ENCODE measurements around the gene PALM3. TPM values are rescaled to one million over a fixed set of nuclear protein-coding genes. Genes with fewer than 3 reads are reported as not detected.
A peak's percentile ranks its signal among the peaks of the same experiment; 100 is the strongest.

Gene PALM3
- total RNA-seq, 2 experiments from 2014 or later, result not detected

DNA sequence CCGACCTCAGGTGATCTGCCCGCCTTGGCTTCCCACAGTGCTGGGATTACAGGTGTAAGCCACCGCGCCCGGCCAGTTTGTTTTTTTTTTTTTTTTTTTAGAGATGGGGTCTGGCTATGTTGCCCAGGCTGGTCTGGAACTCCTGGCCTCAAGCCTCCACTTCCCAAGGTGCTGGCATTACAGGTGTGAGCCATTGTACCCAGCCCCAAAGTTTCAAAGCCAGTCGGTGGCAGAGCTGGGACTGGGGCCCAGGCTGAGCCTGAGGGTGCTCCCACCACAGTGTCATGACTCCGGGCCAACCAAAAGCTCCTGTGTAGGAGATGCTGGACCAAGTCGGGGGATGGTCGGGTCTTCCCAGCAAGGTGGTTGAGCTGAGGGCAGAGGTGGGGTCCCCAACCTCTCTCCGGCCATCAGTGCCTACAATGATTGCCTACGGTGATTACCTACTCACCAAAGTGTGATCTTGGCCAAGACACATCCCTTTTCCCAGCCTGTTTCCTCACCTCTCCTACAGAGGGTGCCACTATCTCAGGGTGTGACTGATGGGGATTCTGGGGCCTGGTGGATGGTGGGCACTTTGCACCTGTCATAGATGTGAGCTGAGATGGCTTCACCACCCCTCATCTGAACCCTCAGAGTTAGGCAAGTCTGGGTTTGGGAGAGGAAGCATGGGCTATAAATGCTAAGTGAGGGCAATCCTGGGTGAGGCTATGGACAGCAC lies 34.6 kb upstream of the PALM3 start:
- no peak for DNase-seq
- Mint-ChIP-seq H3K9me3 (peaks cover 9% of the 10 kb centered on the region), H3K4me1 (peaks cover 10% of the 10 kb centered on the region), H3K27ac (no peak overlapping the region), H3K27me3 (no peaks in the 10 kb centered on the region), H3K4me3 (no peak overlapping the region), H3K36me3 (ENCODE audit: low read depth) (peaks cover 23% of the 10 kb centered on the region)
- ChIA-PET POLR2A (interaction anchor here (0.9 to 1.4 kb wide), 2 partner anchors 15 to 40 kb away, joined by 3 read pairs; partner anchors contain the start of gene ASF1B), CTCF (interaction anchor here (0.8 to 1.2 kb wide), 2 partner anchors 19 to 40 kb away, joined by 4 read pairs; partner anchors contain the start of gene ASF1B)

DNA sequence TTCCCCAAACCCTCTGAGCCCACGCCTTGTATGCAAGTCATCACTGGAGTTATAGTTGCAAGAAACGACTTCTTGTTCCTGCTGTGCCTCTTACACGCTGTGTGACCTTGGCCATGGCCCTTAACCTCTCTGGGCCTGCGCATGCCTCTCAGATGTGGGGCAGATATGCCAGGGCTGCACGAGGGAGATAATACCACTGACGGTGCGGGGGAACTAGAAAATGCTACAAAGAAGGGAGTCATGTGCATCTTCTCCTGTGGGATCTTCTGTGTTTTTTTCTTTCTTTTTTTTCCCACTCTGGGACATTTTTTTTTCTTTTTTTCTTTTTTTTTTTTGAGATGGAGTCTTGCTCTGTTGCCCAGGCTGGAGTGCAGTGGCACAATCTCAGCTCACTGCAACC lies 33.0 kb upstream of the PALM3 start:
- Mint-ChIP-seq H3K27me3 (no peaks in the 10 kb centered on the region), H3K27ac (no peak overlapping the region), H3K4me3 (no peak overlapping the region), H3K4me1 (peaks cover 11% of the 10 kb centered on the region), H3K36me3 (ENCODE audit: low read depth) (peaks cover 23% of the 10 kb centered on the region), H3K9me3 (peaks cover 9% of the 10 kb centered on the region)
- POLR2A ChIA-PET, result interaction anchor here (1.0 to 1.2 kb wide), 2 partner anchors 21 to 42 kb away, joined by 4 to 5 read pairs; partner anchors contain the start of gene ASF1B
- DNase-seq, result no peak
- CTCF ChIA-PET, result interaction anchor here (1.3 kb wide), 1 partner anchor 19 kb away, joined by 11 read pairs; no protein-coding TSS in a partner anchor

- CTCF ChIA-PET, result no interaction called here
- peaks cover 32% of the 10 kb centered on the region for H3K36me3 Mint-ChIP-seq (ENCODE audit: low read depth)
- peaks cover 9% of the 10 kb centered on the region for H3K9me3 Mint-ChIP-seq
- no peak overlapping the region for H3K27ac Mint-ChIP-seq
- peak overlapping the region; percentile 52 for H3K4me3 Mint-ChIP-seq
- H3K27me3 Mint-ChIP-seq, result no peaks in the 10 kb centered on the region
- POLR2A ChIA-PET, result interaction anchor here (0.6 to 0.7 kb wide), 2 partner anchors 13 to 288 kb away, joined by 3 to 4 read pairs; partner anchors contain the start of gene ADGRE5
- H3K4me1 Mint-ChIP-seq, result peaks cover 18% of the 10 kb centered on the region
- DNase-seq, result no peak
Measured at GRCh38 chr19:14093117-14093823, 31.4 kb upstream of the PALM3 start.

DNA sequence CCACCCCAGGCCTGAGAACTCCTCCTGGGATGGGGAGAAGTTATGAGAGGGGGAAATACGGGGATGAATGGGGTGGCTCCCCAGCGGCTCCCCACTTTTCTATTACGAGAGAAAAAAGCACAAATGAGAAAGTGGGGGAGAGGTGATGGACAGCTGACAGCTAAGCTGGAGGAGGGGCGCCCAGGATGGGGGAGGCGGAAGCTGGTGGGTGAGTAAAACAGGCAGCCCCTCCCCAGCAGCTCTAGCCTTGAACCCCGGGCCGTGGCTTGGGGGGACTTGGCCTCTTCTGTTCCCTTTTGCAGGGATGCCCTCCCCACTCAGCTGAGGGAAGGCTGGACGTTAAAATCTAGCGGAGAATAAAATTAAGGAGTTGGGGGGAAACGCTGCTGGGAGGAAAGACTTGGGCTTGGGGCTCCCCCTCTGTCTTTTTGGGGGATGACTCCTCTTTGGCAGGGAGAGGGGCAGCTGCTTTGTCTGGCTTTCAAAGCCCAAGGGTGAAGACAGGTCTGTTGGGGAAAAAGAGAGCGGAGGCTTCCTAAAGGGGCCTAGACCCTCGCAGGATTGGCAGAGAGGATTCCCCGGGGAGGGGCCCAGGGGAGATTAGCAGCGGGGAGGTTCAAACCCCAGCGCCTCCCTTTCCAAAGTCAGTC lies 30.1 kb upstream of the PALM3 start:
- peak overlapping the region; percentile 99 for H3K4me3 Mint-ChIP-seq
- DNase-seq, result peak; percentile 52
- CTCF ChIA-PET, result interaction anchor here (0.8 to 1.7 kb wide), 2 partner anchors 23 to 45 kb away, joined by 4 read pairs; partner anchors contain the start of gene ASF1B

GRCh38 chr19:14091081-14091812 lies 29.4 kb upstream of the PALM3 start:
- H3K9me3 Mint-ChIP-seq, result peaks cover 9% of the 10 kb centered on the region
- peaks cover 23% of the 10 kb centered on the region for H3K4me1 Mint-ChIP-seq
- H3K36me3 Mint-ChIP-seq (ENCODE audit: low read depth), result peaks cover 27% of the 10 kb centered on the region
- H3K27me3 Mint-ChIP-seq, result no peaks in the 10 kb centered on the region
- CTCF ChIA-PET, result interaction anchor here (0.8 to 1.7 kb wide), 2 partner anchors 23 to 45 kb away, joined by 4 read pairs; partner anchors contain the start of gene ASF1B
- H3K4me3 Mint-ChIP-seq, result peak overlapping the region; percentile 99
- peak; percentile 80 for DNase-seq
- peak overlapping the region; percentile 98 for H3K27ac Mint-ChIP-seq
- POLR2A ChIA-PET, result interaction anchor here (0.6 to 1.7 kb wide), 9 partner anchors 10 to 248 kb away, joined by 3 to 11 read pairs (median 4); partner anchors contain the start of genes ASF1B, IL27RA and PRKACA

More for the DNA sequence above, 30.1 kb upstream of the PALM3 start:
- POLR2A ChIA-PET, result interaction anchor here (0.6 to 1.7 kb wide), 9 partner anchors 10 to 247 kb away, joined by 3 to 11 read pairs (median 4); partner anchors contain the start of genes ASF1B, IL27RA and PRKACA
- Mint-ChIP-seq H3K36me3 (ENCODE audit: low read depth) (peaks cover 32% of the 10 kb centered on the region), H3K9me3 (peaks cover 9% of the 10 kb centered on the region), H3K4me1 (peaks cover 23% of the 10 kb centered on the region), H3K27ac (peak overlapping the region; percentile 98), H3K27me3 (no peaks in the 10 kb centered on the region)

DNA sequence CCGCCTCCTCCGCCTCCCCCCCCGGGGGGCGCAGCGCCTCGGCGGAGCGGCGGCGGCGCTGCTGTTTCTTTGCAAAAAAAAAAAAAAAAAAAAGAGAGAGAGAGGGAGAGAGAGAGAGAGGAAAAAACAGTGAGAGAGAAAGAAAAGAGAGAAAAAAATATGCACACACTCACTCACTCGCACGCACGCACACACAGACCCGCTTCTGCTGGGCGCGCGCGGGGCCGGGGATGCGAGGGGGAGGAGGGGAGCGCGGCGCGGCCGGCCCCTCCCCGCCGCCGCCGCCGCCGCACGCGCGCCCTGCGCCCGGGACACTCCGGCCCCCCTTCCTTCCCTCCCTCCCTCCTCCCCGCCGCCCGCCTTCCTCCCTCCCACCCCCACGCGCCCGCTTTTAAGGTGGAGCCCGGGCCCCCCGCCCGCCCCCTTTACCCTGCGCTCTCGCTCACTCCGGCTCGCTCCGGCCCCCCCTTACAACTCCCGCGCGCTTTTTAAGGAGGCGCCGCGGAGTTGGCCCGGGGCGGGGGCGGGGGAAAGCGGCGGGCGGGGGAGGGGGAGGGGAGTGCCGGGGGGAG lies 28.7 kb upstream of the PALM3 start, which contains the start of gene SAMD1:
TSS of gene SAMD1 (minus strand) at position 243 of the 572 bp plus-strand sequence.
- Mint-ChIP-seq H3K4me3 (peak within 1 kb of the TSS; percentile 99), H3K27ac (peak within 1 kb of the TSS; percentile 98), H3K4me1 (peaks cover 23% of the 10 kb centered on the region), H3K27me3 (no peaks in the 10 kb centered on the region), H3K9me3 (peaks cover 9% of the 10 kb centered on the region), H3K36me3 (ENCODE audit: low read depth) (peaks cover 27% of the 10 kb centered on the region)
- DNase-seq, result peak; percentile 83
- ChIA-PET POLR2A (interaction anchor here (0.9 to 2.9 kb wide), 8 partner anchors 9 to 210 kb away, joined by 3 to 15 read pairs (median 4); partner anchors contain the start of genes ASF1B and PRKACA), CTCF (interaction anchor here (2.0 kb wide), 1 partner anchor 46 kb away, joined by 8 read pairs; the partner anchor contains the start of gene ASF1B)

DNA sequence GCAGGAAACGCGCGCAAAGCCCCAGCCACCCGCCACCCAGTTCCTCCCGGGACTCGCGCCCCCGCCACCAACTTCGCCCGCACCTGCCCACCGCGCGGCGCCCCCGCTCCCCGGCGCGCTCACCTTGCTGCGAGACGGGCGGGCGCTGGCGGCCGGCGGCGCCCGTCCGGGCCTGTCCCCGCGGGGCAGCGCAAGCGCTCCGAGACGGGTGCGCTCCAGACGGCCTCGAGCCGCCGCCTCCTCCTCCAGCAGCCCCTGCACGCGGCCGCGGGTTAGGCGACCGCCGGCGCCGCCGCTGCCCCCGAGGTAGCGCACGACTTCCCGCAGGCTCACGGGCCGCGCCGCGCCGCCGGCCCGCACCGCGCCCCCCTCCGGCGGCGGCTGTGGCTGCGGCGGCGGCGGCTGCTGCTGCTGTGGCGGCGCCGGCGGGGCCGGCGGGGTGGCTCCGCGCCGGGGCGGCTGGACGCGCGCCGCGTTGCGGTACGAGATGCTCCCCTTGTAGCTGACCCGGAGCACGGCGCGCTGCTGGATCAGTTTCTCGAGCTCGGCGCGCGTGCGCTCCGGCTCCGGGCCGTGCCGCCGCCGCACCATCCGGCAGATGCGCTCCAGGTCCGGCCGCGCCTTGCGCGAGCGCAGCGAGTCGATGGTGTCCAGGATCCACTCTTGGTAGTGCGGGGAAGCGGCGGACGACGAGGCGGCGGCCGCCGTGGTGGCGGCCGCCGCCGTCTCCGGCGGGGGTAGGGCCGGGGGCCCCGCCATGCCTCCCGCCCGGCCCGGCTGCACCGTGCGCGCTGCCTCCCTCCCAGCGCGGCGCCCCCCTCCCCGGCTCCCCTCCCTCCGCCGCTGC lies 28.0 kb upstream of the PALM3 start:
- peak overlapping the region; percentile 61 for H3K27ac Mint-ChIP-seq
- H3K27me3 Mint-ChIP-seq, result no peaks in the 10 kb centered on the region
- H3K4me3 Mint-ChIP-seq, result peak overlapping the region; percentile 78
- peak; percentile 52 for DNase-seq
- peaks cover 27% of the 10 kb centered on the region for H3K36me3 Mint-ChIP-seq (ENCODE audit: low read depth)
- ChIA-PET CTCF (interaction anchor here (0.7 to 2.0 kb wide), 2 partner anchors 47 to 403 kb away, joined by 3 to 8 read pairs; partner anchors contain the start of gene ASF1B), POLR2A (interaction anchor here (1.0 to 2.9 kb wide), 5 partner anchors 29 to 253 kb away, joined by 3 to 15 read pairs (median 3); partner anchors contain the start of genes ASF1B and DCAF15)
- H3K9me3 Mint-ChIP-seq, result peaks cover 9% of the 10 kb centered on the region
- peaks cover 23% of the 10 kb centered on the region for H3K4me1 Mint-ChIP-seq

DNA sequence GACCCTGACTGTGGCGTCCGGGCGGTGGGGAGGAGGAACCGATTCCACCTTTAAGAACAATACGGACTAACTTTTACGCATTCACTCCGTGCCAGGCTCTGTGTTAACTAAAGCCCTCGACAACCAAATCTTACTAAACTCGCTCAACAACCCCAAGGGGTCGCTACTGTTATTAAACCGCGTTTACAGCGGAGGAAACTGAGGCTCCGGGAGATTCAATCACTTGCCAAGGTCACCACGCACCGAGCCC lies 27.5 kb upstream of the PALM3 start:
- Mint-ChIP-seq H3K4me1 (peaks cover 23% of the 10 kb centered on the region), H3K9me3 (peaks cover 9% of the 10 kb centered on the region), H3K36me3 (ENCODE audit: low read depth) (peaks cover 25% of the 10 kb centered on the region), H3K27ac (peak overlapping the region; percentile 61), H3K4me3 (peak overlapping the region; percentile 78), H3K27me3 (no peaks in the 10 kb centered on the region)
- ChIA-PET CTCF (interaction anchor here (2.0 kb wide), 1 partner anchor 47 kb away, joined by 8 read pairs; the partner anchor contains the start of gene ASF1B), POLR2A (interaction anchor here (1.2 to 2.9 kb wide), 3 partner anchors 47 to 252 kb away, joined by 3 to 15 read pairs (median 4); partner anchors contain the start of genes ASF1B and DCAF15)
- no peak for DNase-seq

DNA sequence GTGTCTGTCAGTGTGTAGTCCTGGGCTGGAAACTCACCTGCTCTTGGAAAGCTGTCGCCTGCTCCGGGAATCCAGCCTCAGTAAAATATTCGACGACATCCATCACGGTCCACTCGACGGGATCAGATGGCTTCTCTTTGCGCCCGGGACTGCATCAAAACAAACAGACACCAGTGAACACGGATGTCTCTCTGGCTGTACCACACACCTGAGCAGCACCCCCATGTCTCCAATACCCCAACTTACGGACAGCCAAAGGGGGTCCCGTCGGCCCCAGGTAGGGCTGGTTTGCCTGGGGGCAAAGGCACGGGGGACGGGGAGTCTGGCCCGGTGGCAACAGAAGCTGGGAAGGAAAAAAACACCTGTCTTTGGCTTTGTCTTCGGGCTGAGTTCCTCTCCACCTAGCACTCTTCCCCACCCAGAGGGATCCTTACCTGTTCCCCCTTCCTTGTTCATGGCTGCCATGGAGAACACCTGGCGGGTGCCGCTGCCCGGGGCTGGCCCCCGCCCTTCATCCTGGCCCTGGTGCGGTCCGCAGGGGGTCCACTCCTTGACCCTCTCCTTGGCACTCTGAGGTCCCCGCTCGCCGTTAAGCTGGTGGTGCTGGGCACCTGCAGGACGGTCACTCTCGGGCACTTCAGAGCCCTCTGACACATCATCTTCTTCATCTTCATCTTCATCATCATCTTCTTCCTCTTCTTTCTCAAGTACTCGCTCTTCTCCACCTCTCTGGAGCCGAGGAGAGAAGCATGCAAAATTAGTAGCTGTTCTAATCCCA lies 26.9 kb upstream of the PALM3 start:
- Mint-ChIP-seq H3K27me3 (no peaks in the 10 kb centered on the region), H3K9me3 (peaks cover 9% of the 10 kb centered on the region), H3K4me3 (peak overlapping the region; percentile 78), H3K27ac (peak overlapping the region; percentile 61), H3K36me3 (ENCODE audit: low read depth) (peaks cover 25% of the 10 kb centered on the region), H3K4me1 (peaks cover 23% of the 10 kb centered on the region)
- ChIA-PET CTCF (interaction anchor here (2.0 kb wide), 1 partner anchor 48 kb away, joined by 8 read pairs; the partner anchor contains the start of gene ASF1B), POLR2A (interaction anchor here (1.2 to 2.9 kb wide), 3 partner anchors 47 to 252 kb away, joined by 3 to 15 read pairs (median 4); partner anchors contain the start of genes ASF1B and DCAF15)
- no peak for DNase-seq

- CTCF ChIA-PET, result no interaction called here
- DNase-seq, result no peak
- Mint-ChIP-seq H3K4me1 (peaks cover 23% of the 10 kb centered on the region), H3K4me3 (no peak overlapping the region), H3K27ac (no peak overlapping the region), H3K36me3 (ENCODE audit: low read depth) (peaks cover 13% of the 10 kb centered on the region), H3K9me3 (no peaks in the 10 kb centered on the region), H3K27me3 (no peaks in the 10 kb centered on the region)
- POLR2A ChIA-PET, result no interaction called here
Measured at GRCh38 chr19:14086098-14086497, 24.2 kb upstream of the PALM3 start.
